22Rv1 (cell line): ENCODE measurements around the gene HSBP1L1.

Experiments used
- CTCF ChIP-seq: fragments of 450-650 bp; IDR thresholded peaks from 2 replicates; pipeline ENCODE4 v1.5.1; 2017; ENCODE audit warnings: mild to moderate bottlenecking
- ZFX ChIP-seq: fragments of 450-650 bp; IDR thresholded peaks from 2 replicates; pipeline ENCODE4 v1.6.1; 2017; ENCODE audit warnings: antibody characterized with exemption, borderline replicate concordance

- TF ChIP-seq CTCF: no peak
- no peak for TF ChIP-seq ZFX
Measured at GRCh38 chr18:79928563-79928960, 35.9 kb upstream of the HSBP1L1 start.
